GM06990 (cell line): Measurements from ENCODE around the gene TNFSF12.
"Not testable (repeated sequence)": the region's sequence is repeated elsewhere in the genome, so short reads cannot be mapped to it uniquely, and the experiment has no call there.

Source experiments
- DNase-seq: peaks from one replicate; pipeline ENCODE4 v3.0.0-alpha.2; 2011; ENCODE audit not compliant: insufficient read length; ENCODE audit errors: extremely low read depth
- H3K27me3 ChIP-seq: replicated peaks from 2 replicates; pipeline ENCODE4 v1.6.0; 2011; ENCODE audit warnings: low read length; ENCODE audit not compliant: control insufficient read depth, insufficient read depth
- H3K36me3 ChIP-seq: 2 replicates; pipeline ENCODE4 v1.5.1; 2011; ENCODE audit warnings: low read length; ENCODE audit not compliant: control insufficient read depth, insufficient read depth
- H3K4me3 ChIP-seq: replicated peaks from 2 replicates; pipeline ENCODE4 v1.5.1; 2011; ENCODE audit warnings: low read depth, mild to moderate bottlenecking, control low read depth, low read length
- CTCF ChIP-seq: IDR thresholded peaks from 2 replicates; pipeline ENCODE4 v1.5.1; 2011; ENCODE audit warnings: low read length, control low read depth, mild to moderate bottlenecking, inconsistent platforms; ENCODE audit not compliant: insufficient read depth, poor library complexity, severe bottlenecking

TNFSF12 gene

DNA sequence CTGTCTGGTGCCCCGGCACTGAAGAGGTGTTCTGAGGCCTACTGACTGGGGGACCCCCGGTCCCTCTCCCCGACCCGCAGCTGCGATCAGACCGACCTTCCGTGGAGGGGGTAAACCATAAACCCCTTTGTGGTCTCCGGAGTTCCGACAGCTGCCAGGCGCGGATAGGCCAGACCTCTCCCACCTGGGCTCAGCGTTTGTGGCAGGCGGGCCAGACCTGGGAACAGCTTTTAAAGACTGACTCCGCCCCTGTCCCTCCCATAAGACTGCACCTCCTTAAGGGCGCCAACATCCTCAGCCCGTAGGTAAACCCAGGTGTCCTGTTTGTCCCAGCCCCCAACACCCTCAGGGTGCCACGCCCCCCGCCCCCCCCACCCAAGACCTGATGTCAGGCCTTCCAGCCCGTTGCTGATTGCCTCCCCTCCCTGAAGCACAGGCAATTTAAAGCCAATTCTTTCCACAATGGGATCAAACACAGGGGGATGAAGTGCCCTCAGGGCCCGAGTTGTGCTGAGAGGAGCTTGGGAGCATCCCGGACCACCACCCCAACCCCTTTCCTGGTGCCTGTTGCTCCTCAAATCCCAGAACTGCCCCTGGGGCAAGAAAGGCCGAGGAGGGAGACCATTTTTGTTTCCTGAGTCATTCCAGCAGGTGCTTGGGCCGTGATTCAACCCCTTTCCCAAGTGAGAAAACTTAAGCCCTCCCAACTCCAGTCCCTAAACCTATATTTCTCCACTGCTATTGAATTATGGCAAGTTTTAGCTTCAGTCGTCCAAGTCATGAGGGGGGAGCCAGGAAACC, 41.2 kb downstream of the TNFSF12 start, which contains the start of gene SOX15:
SOX15 (minus strand) TSS at position 204 of the 801 bp plus-strand sequence. CDS start 418 bp downstream, outside the sequence.
- Histone ChIP-seq H3K27me3 (no peaks in the 10 kb centered on the region), H3K4me3 (no peak within 1 kb of the TSS), H3K36me3 (peaks cover 34% of the 10 kb centered on the region)
- no peak for DNase-seq
- no peak for TF ChIP-seq CTCF

GRCh38 chr17:7590743-7591142, 41.9 kb downstream of the TNFSF12 start:
- TF ChIP-seq CTCF, result no peak
- Histone ChIP-seq H3K27me3 (no peaks in the 10 kb centered on the region), H3K36me3 (peaks cover 40% of the 10 kb centered on the region), H3K4me3 (no peak overlapping the region)
- no peak for DNase-seq

DNA sequence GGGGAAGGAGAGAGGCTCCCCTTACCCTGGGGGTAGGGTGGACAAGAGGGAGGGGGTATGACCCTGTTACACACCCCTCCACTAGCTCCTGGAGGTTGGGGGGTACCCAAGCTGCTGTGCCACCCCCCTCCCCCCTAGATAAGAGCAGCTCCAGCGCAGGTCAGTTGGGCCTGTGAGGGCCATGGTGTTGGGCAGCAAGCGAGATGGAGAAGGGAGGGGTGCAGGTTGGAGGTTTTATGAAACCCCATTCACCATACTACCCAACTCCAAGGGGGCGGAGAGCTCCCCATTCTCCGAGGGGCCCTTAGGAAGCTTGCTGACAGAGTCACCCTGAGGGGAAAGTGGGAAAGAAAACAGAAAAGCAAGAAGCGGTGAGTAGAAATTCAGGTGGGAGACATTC, 42.7 kb downstream of the TNFSF12 start:
- H3K36me3 ChIP-seq, result peaks cover 41% of the 10 kb centered on the region

DNA sequence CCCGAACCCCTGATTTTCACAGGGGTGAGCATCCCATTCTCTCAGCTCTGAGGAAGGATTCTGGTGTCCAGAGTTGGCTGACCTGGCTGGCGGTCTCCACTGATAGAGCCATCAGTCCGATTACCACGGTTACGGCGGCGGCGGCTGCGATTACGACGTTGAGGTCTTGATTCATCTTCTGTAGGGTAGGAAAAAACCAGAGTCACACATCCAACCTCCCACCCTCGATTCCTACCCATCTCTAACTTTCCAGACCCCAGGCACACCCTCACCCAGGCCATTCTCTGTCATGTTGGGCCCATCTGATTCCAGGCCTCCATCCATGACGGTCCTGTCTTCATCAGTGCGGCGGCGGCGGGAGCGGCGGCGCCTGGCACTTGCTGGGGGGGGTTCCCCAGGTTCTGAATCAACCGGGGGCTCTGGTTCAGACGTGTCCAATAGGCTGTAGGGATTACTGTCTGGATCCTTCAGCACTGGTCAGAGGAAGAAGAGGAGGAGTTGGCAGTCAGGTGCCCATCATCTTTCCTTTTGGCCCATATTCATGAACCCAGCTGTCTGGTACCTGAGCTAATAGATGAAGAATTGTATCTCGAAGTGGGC, 43.7 kb downstream of the TNFSF12 start:
- no peak for TF ChIP-seq CTCF
- Histone ChIP-seq H3K27me3 (no peaks in the 10 kb centered on the region), H3K36me3 (peaks cover 38% of the 10 kb centered on the region), H3K4me3 (no peak overlapping the region)
- no peak for DNase-seq

More for the DNA sequence above, 42.7 kb downstream of the TNFSF12 start:
- DNase-seq, result no peak
- H3K4me3 ChIP-seq, result no peak overlapping the region
- TF ChIP-seq CTCF, result no peak
- no peaks in the 10 kb centered on the region for H3K27me3 ChIP-seq

DNA sequence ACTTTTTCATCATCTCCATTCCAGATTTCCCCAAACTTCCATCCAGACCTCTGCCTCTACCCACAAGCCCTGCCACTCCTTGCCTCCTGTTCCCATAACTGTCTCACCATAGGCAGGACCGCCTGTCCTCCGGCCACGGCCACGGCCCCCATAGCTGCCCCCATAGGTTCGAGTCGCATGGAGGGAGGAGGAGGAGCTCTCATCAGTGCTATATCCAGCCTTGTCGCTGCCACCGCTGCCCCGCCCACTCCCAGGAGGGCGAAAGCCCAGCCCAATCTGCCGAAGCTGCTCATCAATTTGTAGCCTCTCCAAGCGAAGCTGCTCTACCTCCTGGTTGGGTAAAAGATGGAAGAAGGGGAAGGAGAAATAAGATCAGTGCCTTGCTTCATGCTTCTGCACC, 44.4 kb downstream of the TNFSF12 start:
- H3K4me3 ChIP-seq, result no peak overlapping the region
- no peak for DNase-seq
- H3K27me3 ChIP-seq, result no peaks in the 10 kb centered on the region
- H3K36me3 ChIP-seq, result peaks cover 36% of the 10 kb centered on the region
- TF ChIP-seq CTCF, result no peak

GRCh38 chr17:7597561-7597960, 48.7 kb downstream of the TNFSF12 start:
- not testable (repeated sequence) for H3K27me3 ChIP-seq, DNase-seq, H3K4me3 ChIP-seq
- peaks cover 27% of the 10 kb centered on the region for H3K36me3 ChIP-seq
